C4-2B (cell line): ENCODE data around the gene SUFU.

Experiments
- H3K27ac ChIP-seq: fragments of 450-650 bp; 2 replicates; pipeline ENCODE4 v1.5.1; 2017
- ZFX ChIP-seq: fragments of 450-650 bp; IDR thresholded peaks from 2 replicates; pipeline ENCODE4 v1.6.1; 2017
- TF ChIP-seq, protein P1 (sequence below): fragments of 450-650 bp; conservative IDR thresholded peaks from 2 replicates; pipeline ENCODE4 v1.5.1; 2017; ENCODE audit warnings: mild to moderate bottlenecking

The SUFU gene

DNA sequence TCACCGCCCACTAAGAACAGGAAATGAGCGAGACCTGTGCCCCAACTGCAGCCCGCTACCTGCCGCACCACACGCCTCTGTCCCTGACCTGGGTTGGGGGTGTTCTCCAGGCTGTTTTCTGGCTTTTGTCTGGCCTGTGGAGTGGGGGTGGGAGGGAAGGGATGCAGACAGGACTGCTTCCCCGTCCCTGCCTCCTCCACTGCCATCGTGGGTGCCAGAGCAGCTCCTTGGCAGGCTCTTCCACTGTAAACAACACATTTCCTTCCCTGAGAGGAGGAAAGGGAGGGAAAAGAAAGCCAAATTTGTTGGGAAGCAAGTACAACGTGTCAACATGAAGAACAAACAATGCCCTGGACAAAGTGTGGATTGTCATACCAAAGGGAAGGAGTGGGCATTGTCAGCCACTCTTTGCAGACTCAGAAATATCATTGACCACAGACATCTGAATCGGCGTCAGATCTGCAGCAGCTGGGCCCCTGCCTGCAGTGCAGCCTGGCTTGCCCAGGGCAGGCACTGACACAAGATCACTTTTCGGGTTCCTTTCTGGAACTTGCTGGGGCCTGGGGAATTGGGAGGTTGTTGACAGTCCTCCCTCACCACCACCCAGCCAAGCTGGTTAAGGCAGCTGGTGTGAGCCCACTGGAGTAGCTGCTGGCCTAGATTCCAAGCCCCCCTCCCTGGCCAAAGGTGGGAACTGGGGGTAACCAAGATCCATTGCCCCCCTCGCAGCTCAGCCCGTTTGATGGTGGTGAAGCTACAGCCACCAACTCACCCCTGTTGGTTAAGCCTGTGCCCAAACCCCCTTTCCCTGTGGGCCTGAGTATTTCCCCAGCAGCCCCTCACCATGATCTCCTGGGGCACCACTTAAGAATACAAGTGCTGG lies 117.9 kb downstream of the SUFU start:
- peak overlapping the region; percentile 81 for H3K27ac ChIP-seq
- TF ChIP-seq ZFX = no peak
- TF ChIP-seq, protein P1, sequence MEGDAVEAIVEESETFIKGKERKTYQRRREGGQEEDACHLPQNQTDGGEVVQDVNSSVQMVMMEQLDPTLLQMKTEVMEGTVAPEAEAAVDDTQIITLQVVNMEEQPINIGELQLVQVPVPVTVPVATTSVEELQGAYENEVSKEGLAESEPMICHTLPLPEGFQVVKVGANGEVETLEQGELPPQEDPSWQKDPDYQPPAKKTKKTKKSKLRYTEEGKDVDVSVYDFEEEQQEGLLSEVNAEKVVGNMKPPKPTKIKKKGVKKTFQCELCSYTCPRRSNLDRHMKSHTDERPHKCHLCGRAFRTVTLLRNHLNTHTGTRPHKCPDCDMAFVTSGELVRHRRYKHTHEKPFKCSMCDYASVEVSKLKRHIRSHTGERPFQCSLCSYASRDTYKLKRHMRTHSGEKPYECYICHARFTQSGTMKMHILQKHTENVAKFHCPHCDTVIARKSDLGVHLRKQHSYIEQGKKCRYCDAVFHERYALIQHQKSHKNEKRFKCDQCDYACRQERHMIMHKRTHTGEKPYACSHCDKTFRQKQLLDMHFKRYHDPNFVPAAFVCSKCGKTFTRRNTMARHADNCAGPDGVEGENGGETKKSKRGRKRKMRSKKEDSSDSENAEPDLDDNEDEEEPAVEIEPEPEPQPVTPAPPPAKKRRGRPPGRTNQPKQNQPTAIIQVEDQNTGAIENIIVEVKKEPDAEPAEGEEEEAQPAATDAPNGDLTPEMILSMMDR = no peak

DNA sequence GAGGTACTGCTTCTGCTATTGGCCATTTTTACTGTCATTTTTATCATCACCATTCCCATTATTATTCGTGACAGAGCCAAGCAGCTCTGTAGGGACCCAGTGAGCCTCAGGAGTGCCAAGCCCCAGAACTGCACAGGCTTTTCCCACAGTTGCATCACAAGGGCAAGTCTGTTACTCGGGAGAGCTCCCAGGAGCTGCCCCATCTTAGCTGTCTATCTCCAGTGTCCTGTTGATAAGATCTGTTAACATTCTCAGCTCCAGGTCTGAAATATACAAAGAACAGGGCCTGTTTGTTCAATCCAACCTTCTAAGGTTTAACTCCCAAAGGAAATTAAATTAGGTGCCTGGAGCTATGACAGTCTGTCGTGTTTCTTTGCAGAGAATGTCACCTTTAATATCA lies 120.3 kb downstream of the SUFU start:
- TF ChIP-seq, protein P1 = no peak
- TF ChIP-seq ZFX = no peak
- no peak overlapping the region for H3K27ac ChIP-seq

DNA sequence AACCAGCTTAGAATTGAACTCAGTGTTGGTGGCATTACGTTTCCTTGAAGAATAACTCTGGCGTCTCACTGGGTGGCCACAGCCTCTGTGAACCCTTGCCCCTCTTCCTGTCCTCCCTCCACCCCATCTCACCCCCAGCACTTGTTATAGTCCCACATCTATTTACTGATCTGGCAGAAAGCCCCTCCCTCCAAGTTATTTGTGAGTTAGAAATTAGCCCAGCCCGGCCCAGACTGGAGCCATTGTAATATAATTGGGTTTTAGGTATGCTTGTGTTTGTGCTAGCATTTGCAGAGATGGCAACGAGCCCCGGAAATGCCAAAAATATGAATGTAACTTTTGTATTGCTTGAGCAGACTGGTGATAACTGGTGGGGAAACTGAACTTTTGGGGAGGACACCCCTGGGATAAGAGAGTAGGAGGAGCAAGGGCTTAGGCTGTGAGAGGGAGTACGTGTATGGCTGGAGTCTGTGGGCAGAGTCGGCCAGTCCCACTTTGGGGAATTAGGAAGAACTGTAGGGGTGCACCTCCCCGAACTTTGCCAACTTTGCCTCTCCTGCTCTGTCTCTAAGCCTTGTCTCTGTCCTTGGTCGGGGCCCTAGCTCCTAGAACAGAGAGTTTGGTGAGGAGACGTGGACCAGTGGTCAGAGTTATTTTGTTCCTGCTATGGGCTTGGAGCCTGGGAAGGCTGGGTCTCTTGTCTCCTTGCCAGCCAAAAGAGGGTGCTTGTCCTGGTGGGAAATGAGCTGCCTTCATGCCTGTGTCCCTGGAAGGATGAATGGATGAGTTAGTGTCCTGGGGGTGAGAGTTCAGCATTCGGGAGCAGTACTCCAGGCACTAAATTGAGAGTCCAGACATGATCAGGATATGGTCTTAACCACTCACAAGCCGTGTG lies 121.2 kb downstream of the SUFU start:
- no peak overlapping the region for H3K27ac ChIP-seq

DNA sequence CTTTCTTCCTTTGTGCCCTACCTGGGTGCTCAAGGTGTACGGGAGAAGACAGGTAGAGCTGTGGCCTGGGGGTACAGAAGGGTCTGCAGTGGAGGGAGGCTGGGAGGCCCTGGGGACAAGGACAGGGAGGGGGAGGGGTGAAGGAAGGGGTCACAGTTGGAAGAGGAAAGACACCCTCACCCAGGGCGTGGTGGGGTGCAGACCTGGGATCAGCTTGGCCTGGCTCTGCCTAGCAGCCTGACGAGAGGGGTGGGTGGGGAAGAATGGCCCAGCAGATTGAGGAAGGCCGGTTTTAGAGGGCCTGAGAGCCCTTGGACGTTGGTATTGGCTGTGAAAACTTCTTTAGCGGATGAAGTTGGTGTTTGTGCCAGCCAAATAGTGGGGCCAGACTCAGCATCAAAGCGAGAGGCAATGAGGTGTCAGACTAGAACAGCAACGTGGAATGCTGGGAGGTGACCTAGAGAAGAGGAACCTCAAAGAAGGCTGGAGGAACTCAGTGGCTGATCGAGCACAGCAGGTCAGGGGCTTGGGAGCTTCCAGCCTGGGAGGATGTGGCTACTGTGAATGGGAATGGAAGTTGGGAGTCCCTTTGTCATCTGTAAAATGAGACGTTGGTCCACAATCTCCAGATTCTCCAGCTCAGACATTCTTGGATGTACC lies 122.4 kb downstream of the SUFU start:
- no peak overlapping the region for H3K27ac ChIP-seq
- TF ChIP-seq, protein P1 = no peak
- TF ChIP-seq ZFX = no peak

More for the DNA sequence above, 121.2 kb downstream of the SUFU start:
- TF ChIP-seq, protein P1 = no peak
- TF ChIP-seq ZFX = no peak

DNA sequence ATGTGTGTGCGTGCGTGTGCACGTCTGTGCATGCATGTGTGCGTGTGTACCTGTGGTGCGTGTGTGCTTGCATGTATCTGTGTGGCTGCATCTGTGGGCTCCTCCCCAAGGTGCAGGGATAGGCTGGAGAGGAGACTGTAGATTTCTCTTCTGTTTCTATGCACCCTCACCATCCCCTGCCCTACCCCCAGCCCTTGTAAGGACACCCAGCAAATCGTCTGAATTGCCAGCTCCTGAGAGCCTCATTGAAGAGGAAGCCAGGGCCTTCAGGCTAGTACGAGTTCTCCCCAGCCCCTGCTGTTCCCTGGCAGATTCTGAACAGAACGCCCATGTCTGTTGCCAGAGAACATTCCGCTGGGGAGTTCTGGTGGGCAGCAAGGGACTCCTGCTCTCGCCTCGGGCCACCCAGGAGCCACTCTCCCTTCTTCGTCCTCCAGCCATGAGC lies 123.5 kb downstream of the SUFU start:
- TF ChIP-seq, protein P1 = no peak
- TF ChIP-seq ZFX = no peak
- H3K27ac ChIP-seq = no peak overlapping the region

DNA sequence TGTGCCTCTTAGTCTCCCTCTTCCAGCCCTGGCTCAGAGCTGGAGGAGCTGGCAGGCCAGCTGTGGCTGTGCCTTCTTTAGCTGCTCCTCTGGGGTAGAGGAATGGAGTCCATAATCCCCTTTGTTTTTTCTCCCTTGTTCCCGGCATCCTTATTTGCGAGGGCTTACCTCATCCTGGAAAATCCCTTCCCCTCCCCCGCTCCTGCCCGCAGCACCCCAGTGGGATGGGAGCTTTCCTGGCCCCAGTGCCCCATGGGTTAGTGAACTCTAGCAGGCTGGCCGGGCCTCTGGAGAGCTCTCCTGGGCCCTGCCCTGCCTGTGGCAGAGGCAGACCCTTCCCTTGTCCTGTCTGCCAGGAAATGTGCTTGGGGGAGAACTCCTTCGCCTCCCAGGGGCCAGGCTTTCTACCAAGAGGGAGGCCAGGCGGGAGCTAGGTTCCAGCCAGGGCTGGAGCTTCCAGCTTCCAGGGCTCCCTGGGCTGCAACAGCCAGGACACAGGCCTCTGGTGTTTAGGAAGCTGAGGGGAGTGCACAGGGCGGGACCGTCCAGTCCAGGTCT lies 124.0 kb downstream of the SUFU start:
- TF ChIP-seq ZFX = no peak
- TF ChIP-seq, protein P1 = no peak
- no peak overlapping the region for H3K27ac ChIP-seq
